GM12878 (cell line): ENCODE results near the gene RIT2. TPM values are rescaled to one million over a fixed set of nuclear protein-coding genes. Genes with fewer than 3 reads are reported as not detected.

Experiments
- ATAC-seq: fragments of 200-7000 bp; cut with Tn5 transposase; 3 replicates; pipeline ENCODE4 v1.9.1; 2020; ENCODE audit warnings: mild to moderate bottlenecking, moderate library complexity
- BruUV-seq: library from RNA; stranded (reverse); fragments of 400-500 nt; replicated peaks from 2 replicates; lab custom pipeline; 2021; lab: Mats Ljungman, UMichigan
- CTCF ChIA-PET: fragments of 300-600 bp; sonication (Branson Sonifier 250); formaldehyde crosslinking; extraction: SDS; loops from one replicate; lab custom pipeline; 2021; ENCODE audit warnings: inconsistent platforms; lab: Yijun Ruan, JAX
- POLR2A ChIA-PET: fragments of 350-600 bp; formaldehyde crosslinking; extraction: SDS; loops from one replicate; lab custom pipeline; 2021; ENCODE audit warnings: inconsistent platforms; lab: Charles Lee
- RAD21 ChIA-PET: fragments of 300-600 bp; sonication (Branson Sonifier 250); formaldehyde crosslinking; loops from one replicate; lab custom pipeline; 2023; ENCODE audit warnings: antibody characterized with exemption; ENCODE audit not compliant: unreplicated experiment; lab: Charles Lee
- SMC1A ChIA-PET: fragments of 300-600 bp; sonication (Branson Sonifier 250); formaldehyde crosslinking; loops from one replicate; lab custom pipeline; 2023; ENCODE audit not compliant: unreplicated experiment, uncharacterized antibody; lab: Charles Lee
- DNase-seq: peaks from one replicate; pipeline ENCODE4 v3.0.0-alpha.2; 2011; ENCODE audit warnings: low read depth, low spot score
- FAIRE-seq: peaks from 3 replicates; lab custom pipeline; 2011; peaks lifted over from hg19 to GRCh38; lab: Jason Lieb, UNC
- H2AFZ ChIP-seq: 2 replicates; pipeline ENCODE4 v1.6.0; 2011; ENCODE audit warnings: low read depth, low read length, control low read depth; ENCODE audit not compliant: control insufficient read depth
- H3K27ac ChIP-seq: 2 replicates; pipeline ENCODE4 v1.5.1; 2011; ENCODE audit warnings: control low read depth; ENCODE audit not compliant: control insufficient read depth, insufficient read depth
- H3K27me3 ChIP-seq, 2 experiments: replicated peaks in 1 of 2; 2 replicates each; pipeline versions ENCODE4 v1.6.0 to v1.6.1; 2011; ENCODE audit warnings: low read length in 1 of 2; ENCODE audit not compliant: control insufficient read depth in 2 of 2, insufficient read depth in 2 of 2
- H3K36me3 ChIP-seq, 2 experiments: 2 replicates each; pipeline ENCODE4 v1.5.1; 2011; ENCODE audit warnings: low read length in 1 of 2; ENCODE audit not compliant: control insufficient read depth in 2 of 2, insufficient read depth in 2 of 2
- H3K4me1 ChIP-seq: 2 replicates; pipeline ENCODE4 v1.6.1; 2011; ENCODE audit warnings: mild to moderate bottlenecking, low read length, moderate library complexity, mixed read lengths; ENCODE audit not compliant: control insufficient read depth, insufficient read depth
- H3K4me2 ChIP-seq: 2 replicates; pipeline ENCODE4 v1.6.0; 2011; ENCODE audit warnings: control low read depth; ENCODE audit not compliant: control insufficient read depth, insufficient read depth
- H3K4me3 ChIP-seq: fragments of 200-600 bp; sonication (generic); 2 replicates; pipeline ENCODE4 v1.5.1; 2016
- H3K79me2 ChIP-seq: 2 replicates; pipeline ENCODE4 v1.6.0; 2011; ENCODE audit warnings: low read length; ENCODE audit not compliant: control insufficient read depth, insufficient read depth
- H3K9ac ChIP-seq: 2 replicates; pipeline ENCODE4 v1.8.0; 2011; ENCODE audit warnings: low read length, control low read depth, mixed read lengths; ENCODE audit not compliant: control insufficient read depth, insufficient read depth
- H3K9me3 ChIP-seq: replicated peaks from 3 replicates; pipeline ENCODE4 v1.5.1; 2011; ENCODE audit warnings: mild to moderate bottlenecking, low read length; ENCODE audit not compliant: control insufficient read depth, insufficient read depth
- H4K20me1 ChIP-seq: 2 replicates; pipeline ENCODE4 v1.6.0; 2011; ENCODE audit not compliant: control insufficient read depth, insufficient read depth
- CBFB ChIP-seq: IDR thresholded peaks from 2 replicates; pipeline ENCODE4 v1.6.1; 2016; ENCODE audit warnings: antibody characterized with exemption, low read depth
- CREM ChIP-seq: IDR thresholded peaks from 2 replicates; pipeline ENCODE4 v1.6.1; 2014; ENCODE audit warnings: antibody characterized with exemption, low read depth
- EED ChIP-seq: sonication (generic); IDR thresholded peaks from 2 replicates; pipeline ENCODE4 v1.6.1; 2016; ENCODE audit warnings: antibody characterized with exemption, low read depth
- FOXM1 ChIP-seq: IDR thresholded peaks from 2 replicates; pipeline ENCODE4 v1.6.1; 2012; ENCODE audit warnings: low read depth, mild to moderate bottlenecking, inconsistent platforms, low read length, moderate library complexity
- HSF1 ChIP-seq: fragments of 150-350 bp; IDR thresholded peaks from 2 replicates; pipeline ENCODE4 v1.6.1; 2014; ENCODE audit warnings: mild to moderate bottlenecking, low read depth, low read length
- MTA2 ChIP-seq: fragments of 450-650 bp; IDR thresholded peaks from 2 replicates; pipeline ENCODE4 v1.6.1; 2016; ENCODE audit warnings: low read depth, mild to moderate bottlenecking, moderate library complexity
- MYC ChIP-seq: IDR thresholded peaks from 2 replicates; pipeline ENCODE4 v1.6.1; 2011; ENCODE audit warnings: mild to moderate bottlenecking, low read length, moderate library complexity, inconsistent platforms; ENCODE audit not compliant: insufficient read depth, insufficient replicate concordance, insufficient read length, severe bottlenecking
- NR2F1 ChIP-seq: fragments of 450-650 bp; conservative IDR thresholded peaks from 2 replicates; pipeline ENCODE4 v1.6.1; 2017; ENCODE audit warnings: mild to moderate bottlenecking
- PAX5 ChIP-seq: IDR thresholded peaks from 2 replicates; pipeline ENCODE4 v1.6.1; 2011; ENCODE audit warnings: low read depth, low read length, borderline replicate concordance
- SMARCA5 ChIP-seq: fragments of 450-650 bp; IDR thresholded peaks from 2 replicates; pipeline ENCODE4 v1.6.1; 2017; ENCODE audit warnings: mild to moderate bottlenecking
- TCF12 ChIP-seq: IDR thresholded peaks from 2 replicates; pipeline ENCODE4 v1.6.1; 2011; ENCODE audit warnings: low read depth, mild to moderate bottlenecking, low read length
- YBX1 ChIP-seq: fragments of 450-650 bp; IDR thresholded peaks from 2 replicates; pipeline ENCODE4 v1.6.1; 2016; ENCODE audit warnings: antibody characterized with exemption
- WGBS: methylation state at CpG from one replicate; pipeline ENCODE4 v1.1.6; 2016; ENCODE audit warnings: low lambda C conversion rate; ENCODE audit not compliant: insufficient replicate concordance, insufficient coverage; ENCODE audit errors: missing lambda C conversion rate; 5-methylcytosine and 5-hydroxymethylcytosine counted together
- in situ Hi-C: fragments of 300-500 bp; cut with MboI; formaldehyde crosslinking; loops from 9 replicates; pipeline ENCODE4 v1.14.3; 2018; ENCODE audit warnings: mixed read lengths
- intact Hi-C: fragments of 100-400 bp; cut with micrococcal nuclease; formaldehyde crosslinking; loops from one replicate; pipeline ENCODE4 v1.14.2; 2022; ENCODE audit not compliant: unreplicated experiment
- polyA plus RNA-seq, 11 experiments: library from polyadenylated mRNA; depleted of rRNA in 4 of 11; unstranded in 6 of 11; stranded (reverse) in 5 of 11; fragments of >200 nt; fragmentation: Nextera tagmentation in 4 of 11; fragmentation: Illumina TruSeq in 1 of 11; extraction: Ambion mirVana in 4 of 11; extraction: Trizol in 1 of 11; gene quantifications; 1 replicate in 1 of 11; 2 replicates in 10 of 11; pipeline versions ENCODE4 v1.2.1 to v1.2.3, GENCODE V29; 2011 to 2016; ENCODE audit warnings: inconsistent platforms in 2 of 11, missing spikeins in 2 of 11, low read depth in 1 of 11
- total RNA-seq, 4 experiments: library from RNA; depleted of rRNA in 3 of 4; stranded (reverse); fragments of >200 nt in 3 of 4; fragmentation: Illumina TruSeq in 1 of 4; extraction: Trizol in 1 of 4; gene quantifications; 2 replicates each; pipeline versions ENCODE4 v1.2.1 to v1.2.3, GENCODE V29; 2013 to 2021
- TF ChIP-seq, protein P1 (sequence below): fragments of 450-650 bp; conservative IDR thresholded peaks from 2 replicates; pipeline ENCODE4 v1.6.1; 2017; ENCODE audit warnings: mild to moderate bottlenecking, moderate library complexity
- TF ChIP-seq, protein P2 (sequence below): IDR thresholded peaks from 2 replicates; pipeline ENCODE4 v1.6.1; 2012; ENCODE audit warnings: low read depth, low read length, improper control_type of control experiment
- TF ChIP-seq, protein P3 (sequence below): IDR thresholded peaks from 2 replicates; pipeline ENCODE4 v1.6.1; 2012; ENCODE audit warnings: mild to moderate bottlenecking, low read depth, low read length

The RIT2 gene
- total and polyA plus RNA-seq, 10 of the 15 experiments (the other 5 are each of a cell fraction or from before 2014, with no cell fraction given), result not detected

DNA sequence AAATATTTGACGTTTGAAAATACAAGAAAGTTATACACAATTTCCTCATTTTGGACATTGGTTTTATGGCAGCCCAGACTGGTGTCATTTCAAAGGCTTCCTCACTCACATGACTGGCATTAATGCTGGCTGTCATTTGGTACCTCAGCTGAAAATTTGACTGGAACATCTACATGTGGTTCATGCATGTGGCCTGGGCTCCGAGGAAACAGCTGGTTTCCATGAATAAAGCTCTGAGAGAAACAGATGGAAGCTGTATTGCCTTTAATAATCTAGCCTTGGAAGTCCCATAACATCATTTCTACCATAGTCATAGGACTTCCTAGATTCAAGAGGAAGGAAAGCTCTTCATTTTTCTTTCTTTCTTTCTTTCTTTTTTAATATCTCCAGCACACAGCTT is 42.9 kb upstream of the RIT2 start (continued):
- TF ChIP-seq, protein P1, sequence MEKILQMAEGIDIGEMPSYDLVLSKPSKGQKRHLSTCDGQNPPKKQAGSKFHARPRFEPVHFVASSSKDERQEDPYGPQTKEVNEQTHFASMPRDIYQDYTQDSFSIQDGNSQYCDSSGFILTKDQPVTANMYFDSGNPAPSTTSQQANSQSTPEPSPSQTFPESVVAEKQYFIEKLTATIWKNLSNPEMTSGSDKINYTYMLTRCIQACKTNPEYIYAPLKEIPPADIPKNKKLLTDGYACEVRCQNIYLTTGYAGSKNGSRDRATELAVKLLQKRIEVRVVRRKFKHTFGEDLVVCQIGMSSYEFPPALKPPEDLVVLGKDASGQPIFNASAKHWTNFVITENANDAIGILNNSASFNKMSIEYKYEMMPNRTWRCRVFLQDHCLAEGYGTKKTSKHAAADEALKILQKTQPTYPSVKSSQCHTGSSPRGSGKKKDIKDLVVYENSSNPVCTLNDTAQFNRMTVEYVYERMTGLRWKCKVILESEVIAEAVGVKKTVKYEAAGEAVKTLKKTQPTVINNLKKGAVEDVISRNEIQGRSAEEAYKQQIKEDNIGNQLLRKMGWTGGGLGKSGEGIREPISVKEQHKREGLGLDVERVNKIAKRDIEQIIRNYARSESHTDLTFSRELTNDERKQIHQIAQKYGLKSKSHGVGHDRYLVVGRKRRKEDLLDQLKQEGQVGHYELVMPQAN, result no peak
- TF ChIP-seq YBX1 (no peak), MTA2 (no peak), PAX5 (no peak), HSF1 (no peak), CBFB (no peak), TCF12 (no peak), FOXM1 (no peak)
- TF ChIP-seq, protein P2, sequence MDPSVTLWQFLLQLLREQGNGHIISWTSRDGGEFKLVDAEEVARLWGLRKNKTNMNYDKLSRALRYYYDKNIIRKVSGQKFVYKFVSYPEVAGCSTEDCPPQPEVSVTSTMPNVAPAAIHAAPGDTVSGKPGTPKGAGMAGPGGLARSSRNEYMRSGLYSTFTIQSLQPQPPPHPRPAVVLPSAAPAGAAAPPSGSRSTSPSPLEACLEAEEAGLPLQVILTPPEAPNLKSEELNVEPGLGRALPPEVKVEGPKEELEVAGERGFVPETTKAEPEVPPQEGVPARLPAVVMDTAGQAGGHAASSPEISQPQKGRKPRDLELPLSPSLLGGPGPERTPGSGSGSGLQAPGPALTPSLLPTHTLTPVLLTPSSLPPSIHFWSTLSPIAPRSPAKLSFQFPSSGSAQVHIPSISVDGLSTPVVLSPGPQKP, result no peak

GRCh38 chr18:43155842-43156241 is 40.4 kb upstream of the RIT2 start:
- intact Hi-C loops, result no loop called here
- TF ChIP-seq MYC (no peak), CREM (no peak), EED (no peak), NR2F1 (no peak), SMARCA5 (no peak)
- TF ChIP-seq, protein P3, sequence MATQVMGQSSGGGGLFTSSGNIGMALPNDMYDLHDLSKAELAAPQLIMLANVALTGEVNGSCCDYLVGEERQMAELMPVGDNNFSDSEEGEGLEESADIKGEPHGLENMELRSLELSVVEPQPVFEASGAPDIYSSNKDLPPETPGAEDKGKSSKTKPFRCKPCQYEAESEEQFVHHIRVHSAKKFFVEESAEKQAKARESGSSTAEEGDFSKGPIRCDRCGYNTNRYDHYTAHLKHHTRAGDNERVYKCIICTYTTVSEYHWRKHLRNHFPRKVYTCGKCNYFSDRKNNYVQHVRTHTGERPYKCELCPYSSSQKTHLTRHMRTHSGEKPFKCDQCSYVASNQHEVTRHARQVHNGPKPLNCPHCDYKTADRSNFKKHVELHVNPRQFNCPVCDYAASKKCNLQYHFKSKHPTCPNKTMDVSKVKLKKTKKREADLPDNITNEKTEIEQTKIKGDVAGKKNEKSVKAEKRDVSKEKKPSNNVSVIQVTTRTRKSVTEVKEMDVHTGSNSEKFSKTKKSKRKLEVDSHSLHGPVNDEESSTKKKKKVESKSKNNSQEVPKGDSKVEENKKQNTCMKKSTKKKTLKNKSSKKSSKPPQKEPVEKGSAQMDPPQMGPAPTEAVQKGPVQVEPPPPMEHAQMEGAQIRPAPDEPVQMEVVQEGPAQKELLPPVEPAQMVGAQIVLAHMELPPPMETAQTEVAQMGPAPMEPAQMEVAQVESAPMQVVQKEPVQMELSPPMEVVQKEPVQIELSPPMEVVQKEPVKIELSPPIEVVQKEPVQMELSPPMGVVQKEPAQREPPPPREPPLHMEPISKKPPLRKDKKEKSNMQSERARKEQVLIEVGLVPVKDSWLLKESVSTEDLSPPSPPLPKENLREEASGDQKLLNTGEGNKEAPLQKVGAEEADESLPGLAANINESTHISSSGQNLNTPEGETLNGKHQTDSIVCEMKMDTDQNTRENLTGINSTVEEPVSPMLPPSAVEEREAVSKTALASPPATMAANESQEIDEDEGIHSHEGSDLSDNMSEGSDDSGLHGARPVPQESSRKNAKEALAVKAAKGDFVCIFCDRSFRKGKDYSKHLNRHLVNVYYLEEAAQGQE, result no peak

More at GRCh38 chr18:43155842-43156241, 40.4 kb upstream of the RIT2 start:
- no peak overlapping the region for H2AFZ ChIP-seq
- H3K36me3 ChIP-seq, result no peaks in the 10 kb centered on the region
- ChIA-PET RAD21 (no interaction called here), POLR2A (no interaction called here), SMC1A (no interaction called here), CTCF (no interaction called here)
- no peak for ATAC-seq
- 29% methylated on average over 3 of the region's 3 CpGs for WGBS
- no peaks in the 10 kb centered on the region for H4K20me1 ChIP-seq
- no peak overlapping the region for H3K4me2 ChIP-seq
- H3K27me3 ChIP-seq, result no peaks in the 10 kb centered on the region
- H3K27ac ChIP-seq, result no peak overlapping the region
- FAIRE-seq, result no peak
- H3K9ac ChIP-seq, result no peak overlapping the region
- H3K79me2 ChIP-seq, result no peaks in the 10 kb centered on the region
- H3K9me3 ChIP-seq, result no peaks in the 10 kb centered on the region
- in situ Hi-C loops, result no loop called here
- H3K4me1 ChIP-seq, result no peaks in the 10 kb centered on the region
- DNase-seq, result no peak
- no peak overlapping the region for H3K4me3 ChIP-seq
- no TSS peak for BruUV-seq
